Activated T-cell treated with anti-CD3 and anti-CD28 coated beads, Interleukin-2, amount 50 U/mL, for 1 hour (primary cell): ENCODE measurements around the gene PTPRD.

Source experiments
- DNase-seq: peaks from one replicate; pipeline ENCODE4 v3.0.0-alpha.2; 2020

PTPRD gene

GRCh38 chr9:8600914-8601680 is 2011.7 kb downstream of the PTPRD start:
- DNase-seq, result no peak

GRCh38 chr9:8599937-8600336 is 2012.9 kb downstream of the PTPRD start:
- no peak for DNase-seq

GRCh38 chr9:8589476-8589875 is 2023.3 kb downstream of the PTPRD start:
- no peak for DNase-seq

GRCh38 chr9:8585036-8585435 is 2027.8 kb downstream of the PTPRD start:
- DNase-seq, result no peak

- DNase-seq, result no peak
Observed at GRCh38 chr9:8579661-8580060, 2033.1 kb downstream of the PTPRD start.

- DNase-seq, result no peak
Observed at GRCh38 chr9:8576741-8577140, 2036.1 kb downstream of the PTPRD start.

GRCh38 chr9:8574846-8575245 is 2038.0 kb downstream of the PTPRD start:
- no peak for DNase-seq

- no peak for DNase-seq
Observed at GRCh38 chr9:8572209-8572608, 2040.6 kb downstream of the PTPRD start.

GRCh38 chr9:8571643-8572042 is 2041.2 kb downstream of the PTPRD start:
- DNase-seq, result no peak

- no peak for DNase-seq
Observed at GRCh38 chr9:8570776-8571175, 2042.0 kb downstream of the PTPRD start.

- no peak for DNase-seq
Observed at GRCh38 chr9:8569823-8570222, 2043.0 kb downstream of the PTPRD start.

- DNase-seq, result no peak
Observed at GRCh38 chr9:8567963-8568579, 2044.7 kb downstream of the PTPRD start.

GRCh38 chr9:8564960-8565359 is 2047.8 kb downstream of the PTPRD start:
- DNase-seq, result no peak

- no peak for DNase-seq
Observed at GRCh38 chr9:8560560-8561525, 2052.0 kb downstream of the PTPRD start.

- no peak for DNase-seq
Observed at GRCh38 chr9:8558176-8558575, 2054.6 kb downstream of the PTPRD start.

GRCh38 chr9:8555762-8556500 is 2056.9 kb downstream of the PTPRD start:
- no peak for DNase-seq

- DNase-seq, result no peak
Observed at GRCh38 chr9:8553444-8553843, 2059.4 kb downstream of the PTPRD start.

GRCh38 chr9:8552732-8553131 is 2060.1 kb downstream of the PTPRD start:
- no peak for DNase-seq

- DNase-seq, result no peak
Observed at GRCh38 chr9:8549214-8549613, 2063.6 kb downstream of the PTPRD start.

- no peak for DNase-seq
Observed at GRCh38 chr9:8543219-8543618, 2069.6 kb downstream of the PTPRD start.

- no peak for DNase-seq
Observed at GRCh38 chr9:8542537-8542936, 2070.3 kb downstream of the PTPRD start.

GRCh38 chr9:8539681-8540197 is 2073.1 kb downstream of the PTPRD start:
- DNase-seq, result no peak

GRCh38 chr9:8536845-8537244 is 2076.0 kb downstream of the PTPRD start:
- no peak for DNase-seq
